ENCODE results near the gene TCF4. TPM values are rescaled to one million over a fixed set of nuclear protein-coding genes. Genes with fewer than 3 reads are reported as not detected.
A peak's percentile ranks its signal among the peaks of the same experiment; 100 is the strongest.

The TCF4 gene
- total RNA-seq, 1 donor from 2014 or later: 77.3 TPM

DNA sequence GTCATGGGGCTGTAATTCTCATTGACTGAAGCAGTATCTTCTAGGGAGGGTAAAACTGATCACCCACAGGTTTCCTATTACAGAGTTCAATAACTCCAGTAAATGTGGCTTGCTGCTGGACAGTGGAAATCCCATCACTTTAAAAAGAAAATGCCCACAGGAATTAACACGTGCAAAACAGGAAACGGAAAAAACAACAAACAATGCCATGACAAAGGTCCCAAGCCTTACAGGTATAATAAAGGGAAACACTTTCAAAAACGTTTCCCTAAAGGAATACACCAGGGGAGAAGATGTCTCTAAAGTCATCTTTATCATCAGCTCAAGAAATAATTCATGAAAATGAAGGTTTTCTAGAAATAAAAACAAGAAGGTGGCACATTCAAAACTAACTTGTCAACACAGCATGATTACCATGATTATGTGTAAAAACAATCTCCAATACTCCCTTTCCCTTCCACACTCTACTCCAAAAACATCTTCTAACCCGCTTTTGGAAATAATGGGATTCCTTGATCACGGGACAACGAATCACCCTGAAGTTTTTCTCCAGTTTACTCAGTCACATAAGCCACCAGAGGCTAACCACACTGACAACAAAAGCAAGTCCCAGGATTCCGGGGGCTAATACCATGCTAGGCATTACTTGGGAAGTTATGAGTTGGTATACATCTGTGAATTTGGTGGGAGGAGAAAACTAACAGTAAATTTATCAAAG is 167.9 kb downstream of the TCF4 start:
- no peaks in the 10 kb centered on the region for H3K9me3 Mint-ChIP-seq (ENCODE audit: unreplicated experiment)
- peaks cover 33% of the 10 kb centered on the region for H3K4me1 Mint-ChIP-seq (ENCODE audit: unreplicated experiment)
- H3K4me3 Mint-ChIP-seq (ENCODE audit: unreplicated experiment): no peak overlapping the region
- H3K36me3 Mint-ChIP-seq (ENCODE audit: unreplicated experiment): peaks cover 2% of the 10 kb centered on the region
- no peaks in the 10 kb centered on the region for H3K27me3 Mint-ChIP-seq (ENCODE audit: unreplicated experiment)
- DNase-seq (ENCODE audit: extremely low spot score, unreplicated experiment): no peak
- H3K27ac Mint-ChIP-seq (ENCODE audit: unreplicated experiment): peak overlapping the region; percentile 8
- TF ChIP-seq, protein P1, sequence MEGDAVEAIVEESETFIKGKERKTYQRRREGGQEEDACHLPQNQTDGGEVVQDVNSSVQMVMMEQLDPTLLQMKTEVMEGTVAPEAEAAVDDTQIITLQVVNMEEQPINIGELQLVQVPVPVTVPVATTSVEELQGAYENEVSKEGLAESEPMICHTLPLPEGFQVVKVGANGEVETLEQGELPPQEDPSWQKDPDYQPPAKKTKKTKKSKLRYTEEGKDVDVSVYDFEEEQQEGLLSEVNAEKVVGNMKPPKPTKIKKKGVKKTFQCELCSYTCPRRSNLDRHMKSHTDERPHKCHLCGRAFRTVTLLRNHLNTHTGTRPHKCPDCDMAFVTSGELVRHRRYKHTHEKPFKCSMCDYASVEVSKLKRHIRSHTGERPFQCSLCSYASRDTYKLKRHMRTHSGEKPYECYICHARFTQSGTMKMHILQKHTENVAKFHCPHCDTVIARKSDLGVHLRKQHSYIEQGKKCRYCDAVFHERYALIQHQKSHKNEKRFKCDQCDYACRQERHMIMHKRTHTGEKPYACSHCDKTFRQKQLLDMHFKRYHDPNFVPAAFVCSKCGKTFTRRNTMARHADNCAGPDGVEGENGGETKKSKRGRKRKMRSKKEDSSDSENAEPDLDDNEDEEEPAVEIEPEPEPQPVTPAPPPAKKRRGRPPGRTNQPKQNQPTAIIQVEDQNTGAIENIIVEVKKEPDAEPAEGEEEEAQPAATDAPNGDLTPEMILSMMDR (IDR thresholded peaks at IDR 0.05): no peak

DNA sequence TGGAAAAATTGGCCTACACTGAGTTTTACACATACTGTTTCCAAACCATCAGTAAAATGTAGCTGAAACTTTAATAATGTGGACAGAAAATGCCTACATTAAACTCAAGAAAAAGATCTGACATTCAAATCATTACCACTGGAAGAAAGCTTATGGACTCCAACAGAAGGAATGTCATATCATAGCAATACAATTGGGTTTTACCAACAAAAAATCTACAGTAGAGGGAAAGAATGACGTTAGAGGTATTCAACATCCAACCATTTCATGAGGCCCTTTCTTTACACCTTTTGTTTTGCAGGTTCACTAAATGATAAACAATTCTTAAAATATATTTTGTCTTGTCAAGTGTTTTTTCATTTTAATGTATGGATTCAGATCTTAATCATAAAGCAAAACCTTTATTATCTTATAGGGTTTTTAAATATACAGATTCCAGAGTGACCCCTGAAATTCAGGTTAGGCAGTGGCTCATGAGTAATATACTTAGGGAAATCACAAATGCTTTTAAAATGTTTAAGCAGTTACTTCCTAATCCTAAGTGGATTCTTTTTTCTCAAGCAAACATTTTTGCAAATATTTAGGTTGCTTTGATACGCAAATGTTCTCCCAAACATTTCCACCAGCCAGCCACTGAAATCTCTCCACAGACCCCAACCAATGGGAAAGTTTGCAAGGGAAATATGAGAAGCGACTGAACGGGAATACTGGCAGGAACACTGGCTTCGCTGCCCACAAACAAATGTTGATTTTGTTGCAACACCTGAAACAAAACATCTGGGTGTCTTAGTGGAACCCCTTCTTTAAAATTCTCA is 168.7 kb downstream of the TCF4 start:
- no peaks in the 10 kb centered on the region for H3K27me3 Mint-ChIP-seq (ENCODE audit: unreplicated experiment)
- H3K27ac Mint-ChIP-seq (ENCODE audit: unreplicated experiment): no peak overlapping the region
- no peak overlapping the region for H3K4me3 Mint-ChIP-seq (ENCODE audit: unreplicated experiment)
- H3K4me1 Mint-ChIP-seq (ENCODE audit: unreplicated experiment): peaks cover 33% of the 10 kb centered on the region
- DNase-seq (ENCODE audit: extremely low spot score, unreplicated experiment): no peak
- no peaks in the 10 kb centered on the region for H3K9me3 Mint-ChIP-seq (ENCODE audit: unreplicated experiment)
- H3K36me3 Mint-ChIP-seq (ENCODE audit: unreplicated experiment): peaks cover 2% of the 10 kb centered on the region
- TF ChIP-seq, protein P1 (IDR thresholded peaks at IDR 0.05): no peak

DNA sequence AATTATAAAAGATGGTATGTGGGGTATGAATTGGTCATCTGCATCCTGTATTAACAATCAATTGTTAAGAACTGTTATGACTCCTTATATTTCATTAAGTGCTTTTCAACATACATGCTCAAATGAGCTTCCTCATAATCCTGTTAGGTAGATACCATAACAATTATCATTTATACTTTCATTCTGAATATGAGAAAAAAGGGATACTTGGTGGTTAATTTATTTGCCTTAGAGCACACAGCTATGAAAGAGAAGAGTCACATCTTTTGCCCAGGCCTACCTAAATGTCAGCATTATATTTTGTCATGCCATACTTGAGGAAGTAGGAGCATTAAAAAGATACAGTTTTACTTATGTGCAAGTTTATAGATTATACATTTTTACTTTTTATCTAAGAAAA is 169.6 kb downstream of the TCF4 start:
- Mint-ChIP-seq H3K4me1 (ENCODE audit: unreplicated experiment) (peaks cover 33% of the 10 kb centered on the region), H3K27ac (ENCODE audit: unreplicated experiment) (no peak overlapping the region), H3K27me3 (ENCODE audit: unreplicated experiment) (no peaks in the 10 kb centered on the region), H3K4me3 (ENCODE audit: unreplicated experiment) (no peak overlapping the region), H3K36me3 (ENCODE audit: unreplicated experiment) (peaks cover 2% of the 10 kb centered on the region), H3K9me3 (ENCODE audit: unreplicated experiment) (no peaks in the 10 kb centered on the region)
- TF ChIP-seq, protein P1 (IDR thresholded peaks at IDR 0.05): no peak
- no peak for DNase-seq (ENCODE audit: extremely low spot score, unreplicated experiment)

DNA sequence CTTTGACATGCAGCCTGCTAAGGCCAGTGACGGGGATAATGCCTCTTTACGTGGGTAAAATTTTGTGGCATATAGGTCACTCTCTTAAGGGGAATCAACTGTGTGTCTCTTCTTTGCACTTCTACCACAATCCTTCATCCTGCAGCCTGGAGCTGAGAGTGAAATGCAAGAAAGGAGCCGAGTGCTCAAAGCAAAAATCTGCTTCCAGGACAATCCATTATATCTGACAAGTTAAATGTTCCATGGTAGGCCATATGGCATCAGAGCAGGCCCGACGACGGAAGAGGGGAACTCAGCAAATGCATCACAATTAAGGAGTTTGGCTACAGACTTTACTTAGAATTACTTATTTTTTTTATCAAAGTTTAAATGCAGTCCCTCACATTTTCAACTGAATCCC is 171.2 kb downstream of the TCF4 start:
- H3K27me3 Mint-ChIP-seq (ENCODE audit: unreplicated experiment): no peaks in the 10 kb centered on the region
- TF ChIP-seq, protein P1 (IDR thresholded peaks at IDR 0.05): no peak
- no peak for DNase-seq (ENCODE audit: extremely low spot score, unreplicated experiment)
- H3K9me3 Mint-ChIP-seq (ENCODE audit: unreplicated experiment): no peaks in the 10 kb centered on the region
- H3K27ac Mint-ChIP-seq (ENCODE audit: unreplicated experiment): no peak overlapping the region
- no peaks in the 10 kb centered on the region for H3K36me3 Mint-ChIP-seq (ENCODE audit: unreplicated experiment)
- H3K4me1 Mint-ChIP-seq (ENCODE audit: unreplicated experiment): peaks cover 29% of the 10 kb centered on the region
- H3K4me3 Mint-ChIP-seq (ENCODE audit: unreplicated experiment): no peak overlapping the region

DNA sequence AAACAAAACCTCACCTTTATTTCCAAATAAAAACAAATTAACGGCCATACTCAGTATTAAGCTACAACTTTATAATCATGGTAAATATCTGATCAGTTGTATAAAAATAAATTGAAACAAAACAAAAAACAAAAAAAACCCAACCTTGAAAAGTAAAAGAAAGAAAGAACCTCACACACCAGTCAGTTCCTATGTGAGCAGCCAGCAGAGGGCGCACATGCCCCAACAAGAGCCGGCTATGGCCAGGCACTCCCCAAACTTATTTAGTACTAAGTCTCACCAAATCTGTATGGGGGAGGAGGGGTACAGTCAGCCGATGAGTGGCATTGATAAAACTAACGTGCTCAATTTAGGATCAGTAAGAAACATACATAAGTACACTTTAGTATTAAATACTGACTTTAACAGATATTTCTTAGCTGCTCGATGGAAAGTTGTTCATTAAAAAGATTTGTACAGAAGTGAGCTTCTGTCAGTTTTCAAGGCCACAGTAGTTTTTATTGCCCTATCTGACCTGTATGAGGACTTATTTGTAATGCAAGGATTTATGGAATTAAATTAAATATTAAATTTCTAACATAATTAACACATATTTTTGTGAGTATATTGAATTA is 172.6 kb downstream of the TCF4 start:
- H3K27me3 Mint-ChIP-seq (ENCODE audit: unreplicated experiment): no peaks in the 10 kb centered on the region
- no peak overlapping the region for H3K4me3 Mint-ChIP-seq (ENCODE audit: unreplicated experiment)
- peak overlapping the region; percentile 51 for H3K27ac Mint-ChIP-seq (ENCODE audit: unreplicated experiment)
- no peaks in the 10 kb centered on the region for H3K9me3 Mint-ChIP-seq (ENCODE audit: unreplicated experiment)
- no peaks in the 10 kb centered on the region for H3K36me3 Mint-ChIP-seq (ENCODE audit: unreplicated experiment)
- DNase-seq (ENCODE audit: extremely low spot score, unreplicated experiment): peak; percentile 88
- TF ChIP-seq, protein P1 (IDR thresholded peaks at IDR 0.05): peak; percentile 97
- H3K4me1 Mint-ChIP-seq (ENCODE audit: unreplicated experiment): peaks cover 16% of the 10 kb centered on the region

All from osteocyte (in vitro differentiated cells).